HG02970 (cell line): ENCODE measurements around the gene TLX2.
A peak's percentile ranks its signal among the peaks of the same experiment; 100 is the strongest.
"Not testable (repeated sequence)": the region's sequence is repeated elsewhere in the genome, so short reads cannot be mapped to it uniquely, and the experiment has no call there.

Experiments
- ATAC-seq: cut with Tn5 transposase; IDR thresholded peaks from one replicate; pipeline ENCODE4 v1.9.1; 2021; ENCODE audit warnings: mild to moderate bottlenecking, moderate library complexity, moderate number of reproducible peaks; ENCODE audit not compliant: unreplicated experiment, low FRiP score

Gene TLX2

DNA sequence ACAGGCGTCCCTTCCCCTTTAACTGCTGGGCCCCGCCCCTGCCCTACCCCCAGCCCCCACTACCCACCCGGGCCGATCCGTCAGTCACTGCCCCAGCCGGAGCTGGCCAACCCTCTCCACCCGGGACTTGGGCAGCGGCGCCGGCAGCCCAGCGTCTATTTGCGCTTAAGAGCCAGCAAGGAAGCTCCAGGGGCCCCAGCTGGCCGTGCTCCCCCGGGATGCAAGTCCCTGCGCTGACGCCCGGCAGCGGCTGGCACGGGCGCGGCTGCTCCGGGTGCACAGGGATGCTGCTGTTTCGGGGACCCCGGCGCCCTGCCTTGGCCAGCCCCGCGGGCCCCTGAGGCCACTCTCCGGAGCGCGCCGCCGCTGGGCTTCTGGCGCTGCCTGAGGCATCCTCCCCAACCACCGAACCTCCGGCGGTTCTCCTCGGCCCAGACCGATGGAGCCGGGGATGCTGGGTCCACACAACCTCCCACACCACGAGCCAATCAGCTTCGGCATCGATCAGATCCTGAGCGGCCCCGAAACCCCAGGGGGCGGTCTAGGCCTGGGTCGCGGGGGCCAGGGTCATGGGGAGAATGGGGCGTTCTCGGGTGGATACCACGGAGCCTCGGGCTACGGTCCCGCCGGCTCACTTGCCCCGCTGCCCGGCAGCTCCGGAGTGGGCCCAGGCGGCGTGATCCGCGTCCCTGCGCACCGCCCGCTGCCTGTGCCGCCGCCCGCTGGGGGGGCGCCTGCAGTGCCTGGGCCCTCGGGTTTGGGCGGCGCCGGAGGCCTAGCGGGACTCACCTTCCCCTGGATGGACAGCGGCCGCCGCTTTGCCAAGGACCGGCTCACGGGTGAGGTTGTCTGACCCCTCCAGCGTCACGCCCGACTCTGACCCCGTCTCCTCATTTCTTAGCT, at the start of gene TLX2:
TLX2 (plus strand) TSS at position 83 of the 903 bp plus-strand sequence; CDS start at position 440, 357 bp downstream.
- no peak for ATAC-seq

DNA sequence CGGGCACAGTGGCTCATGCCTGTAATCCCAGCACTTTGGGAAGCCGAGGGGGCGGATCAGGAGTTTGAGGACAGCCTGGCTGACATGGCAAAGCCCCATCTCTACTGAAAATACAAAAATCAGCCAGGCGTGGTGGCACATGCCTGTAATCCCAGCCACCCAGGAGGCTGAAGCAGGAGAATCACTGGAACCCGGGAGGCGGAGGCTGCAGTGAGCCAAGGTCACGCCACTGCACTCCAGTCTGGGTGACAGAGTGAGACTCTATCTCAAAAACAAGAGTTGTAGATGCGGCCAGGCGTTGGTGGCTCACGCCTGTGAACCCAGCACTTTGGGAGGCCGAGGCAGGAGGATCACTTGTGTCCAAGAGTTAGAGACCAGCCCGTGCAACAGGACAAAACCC, 43.5 kb upstream of the TLX2 start:
- ATAC-seq = not testable (repeated sequence)

- ATAC-seq = no peak
Observed at GRCh38 chr2:74471332-74472065, 42.8 kb upstream of the TLX2 start.

- ATAC-seq = peak; percentile 65
Observed at GRCh38 chr2:74472086-74472944, 41.9 kb upstream of the TLX2 start, which contains the start of gene MRPL53. Gene MRPL53, minus strand, starts transcription at chr2:74472680. Its CDS starts 20 bp downstream, at chr2:74472660.

DNA sequence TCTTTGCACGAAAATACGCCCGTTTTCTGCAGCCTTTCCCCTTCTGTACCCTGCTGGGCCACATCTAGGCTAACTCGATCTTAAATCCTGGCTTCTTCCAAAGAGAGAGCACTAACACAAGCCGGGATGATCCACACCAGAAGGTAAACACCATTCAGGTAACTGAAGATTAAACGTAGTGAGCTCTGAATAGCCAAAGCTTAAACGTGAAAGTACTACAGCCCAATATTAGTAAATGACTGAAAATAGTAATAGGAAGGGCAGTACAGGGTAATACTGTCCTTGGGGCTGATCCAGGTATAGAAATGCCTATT, 41.3 kb upstream of the TLX2 start:
- ATAC-seq = no peak

GRCh38 chr2:74474481-74474880, 39.8 kb upstream of the TLX2 start:
- no peak for ATAC-seq

DNA sequence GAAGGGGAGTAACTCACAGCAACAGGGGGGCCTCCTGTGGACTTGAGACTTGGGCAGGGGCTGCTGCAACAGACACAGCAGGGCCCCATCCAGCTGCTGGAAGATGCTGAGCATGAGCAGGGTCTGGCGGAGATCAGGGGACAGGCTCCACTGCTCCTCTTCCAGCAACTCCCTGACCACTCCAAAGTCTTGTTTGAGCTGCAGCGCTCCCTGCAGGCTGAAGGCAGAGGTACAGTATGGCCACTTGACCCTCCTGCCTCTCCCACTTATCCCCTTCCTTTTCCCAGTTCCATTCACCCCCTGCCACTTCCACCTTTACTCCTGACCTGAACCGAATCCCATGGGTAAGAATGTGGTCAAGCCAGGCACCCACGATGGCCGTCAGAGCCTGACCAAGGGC, 39.4 kb upstream of the TLX2 start:
- no peak for ATAC-seq

- no peak for ATAC-seq
Observed at GRCh38 chr2:74481431-74481830, 32.8 kb upstream of the TLX2 start.

GRCh38 chr2:74481961-74482800, 32.1 kb upstream of the TLX2 start:
- peak; percentile 37 for ATAC-seq

DNA sequence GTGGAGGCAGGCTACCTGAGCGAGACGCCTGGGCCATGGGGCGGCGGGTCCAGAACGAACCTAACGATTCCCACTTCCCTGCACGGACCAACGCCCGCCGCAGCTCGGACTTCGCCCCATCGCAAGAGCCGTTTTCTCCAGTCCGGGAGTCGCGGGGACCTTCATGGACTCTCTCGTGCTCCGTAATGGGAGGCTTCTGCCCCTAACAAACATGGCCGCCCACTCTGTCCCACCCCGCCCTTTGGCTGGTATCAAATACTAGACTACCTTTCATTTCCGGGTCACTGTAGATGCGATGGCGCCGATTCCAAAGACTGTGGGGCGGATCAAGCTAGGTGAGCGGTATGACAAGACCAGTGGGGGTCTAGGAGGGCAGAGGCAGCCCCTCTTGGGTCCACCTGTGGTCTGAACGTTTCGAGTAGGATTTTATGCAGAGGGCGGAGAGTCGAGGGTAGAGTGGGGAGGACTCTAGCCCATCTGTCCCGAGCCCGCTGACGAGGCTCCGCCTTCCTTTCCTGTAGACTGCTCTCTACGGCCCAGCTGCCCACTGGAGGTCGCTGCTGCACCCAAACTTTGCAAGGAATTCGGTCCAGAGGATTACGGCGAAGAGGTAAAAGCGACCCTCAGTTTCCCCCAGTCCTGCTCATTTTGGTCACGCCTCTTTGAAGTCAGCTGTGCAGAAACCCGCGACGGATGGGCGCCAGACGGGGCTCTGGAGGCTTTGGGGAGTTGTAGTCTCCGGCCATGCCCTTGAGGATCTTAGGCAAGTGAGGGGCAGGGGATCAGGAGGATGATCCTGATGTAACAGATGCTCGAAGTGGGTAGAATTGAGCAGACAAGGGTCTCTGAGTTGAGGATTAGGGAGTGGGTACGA, 31.2 kb upstream of the TLX2 start, which contains the start of the genes CCDC142 and TTC31:
CCDC142 (minus strand) TSS at position 198 of the 874 bp plus-strand sequence; CDS start at position 37, 161 bp downstream.
TTC31 (plus strand) TSS at position 281 of the 874 bp plus-strand sequence; CDS start at position 296, 15 bp downstream.
- ATAC-seq = peak; percentile 86

DNA sequence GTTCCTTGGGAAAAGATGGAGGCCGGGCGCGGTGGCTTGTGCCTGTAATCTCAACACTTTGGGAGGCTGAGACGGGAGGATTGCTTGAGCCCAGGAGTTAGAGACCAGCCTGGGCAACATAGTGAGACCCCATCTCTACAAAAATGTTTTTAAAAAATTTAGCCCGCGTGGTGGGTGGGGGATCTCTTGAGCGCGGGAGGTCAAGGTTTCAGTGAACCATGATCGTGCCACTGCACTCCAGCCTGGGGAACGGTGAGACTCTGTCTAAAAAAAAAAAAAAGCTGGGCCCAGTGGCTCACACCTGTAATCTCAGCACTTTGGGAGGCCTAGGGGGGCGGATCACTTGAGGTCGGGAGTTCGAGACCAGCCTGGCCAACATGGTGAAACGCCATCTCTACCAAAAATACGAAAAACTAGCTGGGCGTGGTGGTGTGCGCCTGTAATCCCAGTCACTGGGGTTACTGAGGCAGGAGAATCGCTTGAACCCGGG, 30.5 kb upstream of the TLX2 start:
- ATAC-seq = not testable (repeated sequence)

DNA sequence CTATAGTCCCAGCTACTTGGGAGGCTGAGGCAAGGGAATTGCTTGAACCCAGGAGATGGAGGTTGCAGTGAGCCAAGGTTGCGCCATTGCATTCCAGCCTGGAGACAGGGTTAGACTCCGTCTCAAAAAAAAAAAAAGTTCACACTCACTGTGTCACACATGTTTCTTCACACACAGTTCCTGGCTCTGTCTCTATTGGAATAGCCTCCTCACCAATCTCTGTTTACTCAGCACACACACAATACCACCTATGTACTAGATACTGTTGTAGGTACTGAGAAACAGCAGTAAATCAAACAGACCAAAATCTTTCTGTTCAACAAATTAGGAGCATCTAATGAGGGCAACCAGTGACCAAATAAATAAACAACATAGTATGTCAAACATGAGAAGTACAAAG, 28.1 kb upstream of the TLX2 start:
- ATAC-seq = no peak

- no peak for ATAC-seq
Observed at GRCh38 chr2:74488643-74489481, 25.4 kb upstream of the TLX2 start.

- no peak for ATAC-seq
Observed at GRCh38 chr2:74489906-74490305, 24.3 kb upstream of the TLX2 start.

GRCh38 chr2:74491648-74492544, 22.4 kb upstream of the TLX2 start:
- no peak for ATAC-seq

GRCh38 chr2:74493546-74493945, 20.7 kb upstream of the TLX2 start:
- no peak for ATAC-seq

GRCh38 chr2:74495440-74495839, 18.8 kb upstream of the TLX2 start:
- no peak for ATAC-seq
